Keratinocyte (primary cell): ENCODE results near the gene DFFA.

Experiments
- CTCF ChIP-seq, 3 experiments: IDR thresholded peaks in 1 of 3; conservative IDR thresholded peaks in 1 of 3; optimal IDR thresholded peaks in 1 of 3; 2 replicates in 2 of 3; 3 replicates in 1 of 3; pipeline versions ENCODE3 to v1.5.1; 2011; ENCODE audit warnings: low read length in 3 of 3, mild to moderate bottlenecking in 3 of 3, moderate library complexity in 2 of 3, control low read depth in 1 of 3, inconsistent platforms in 1 of 3; ENCODE audit not compliant: insufficient read depth in 2 of 3; ENCODE audit errors: extremely low read depth in 1 of 3
- EZH2 ChIP-seq: IDR thresholded peaks from one replicate; pipeline ENCODE4 v1.6.1; 2012; ENCODE audit warnings: inconsistent platforms, mild to moderate bottlenecking, low read length, moderate library complexity

GRCh38 chr1:10432910-10433700 lies 39.2 kb downstream of the DFFA start:
- TF ChIP-seq CTCF (optimal IDR thresholded peaks at IDR 0.05 in 1 of 3, IDR thresholded peaks at IDR 0.05 in 1 of 3, conservative IDR thresholded peaks at IDR 0.05 in 1 of 3; ENCODE audit: extremely low read depth in 1 of 3, insufficient read depth in 2 of 3, low read length in 3 of 3) (no peak), EZH2 (no peak)
